ENCODE measurements around the gene PEX3. TPM values are rescaled to one million over a fixed set of nuclear protein-coding genes. Genes with fewer than 3 reads are reported as not detected.

Gene PEX3
- total and polyA plus RNA-seq, 10 of the 15 experiments (the other 5 are each of a cell fraction or from before 2014, with no cell fraction given) = 18.6 to 70.7 (median 38.6) TPM

GRCh38 chr6:143490244-143490643 is 39.6 kb downstream of the PEX3 start:
- DNase-seq (ENCODE audit: low read depth, low spot score) (no peak), FAIRE-seq (no peak), ATAC-seq (no peak)
- Histone ChIP-seq H3K79me2 (ENCODE audit: control insufficient read depth, insufficient read depth, low read length) (no peaks in the 10 kb centered on the region), H3K36me3 (ENCODE audit: control insufficient read depth in 2 of 2, insufficient read depth in 2 of 2, low read length in 1 of 2) (no peaks in the 10 kb centered on the region; a peak in 3 of 4 replicates), H3K27ac (ENCODE audit: control insufficient read depth, insufficient read depth) (no peak overlapping the region), H3K27me3 (replicated peaks in 1 of 2; ENCODE audit: control insufficient read depth in 2 of 2, insufficient read depth in 2 of 2, low read length in 1 of 2) (no peaks in the 10 kb centered on the region), H2AFZ (ENCODE audit: control insufficient read depth, low read depth, low read length) (no peak overlapping the region), H3K4me2 (ENCODE audit: control insufficient read depth, insufficient read depth) (no peak overlapping the region), H4K20me1 (ENCODE audit: control insufficient read depth, insufficient read depth) (no peaks in the 10 kb centered on the region), H3K9ac (ENCODE audit: control insufficient read depth, insufficient read depth, low read length) (no peak overlapping the region), H3K4me3 (no peak overlapping the region), H3K4me1 (ENCODE audit: control insufficient read depth, insufficient read depth, low read length) (no peaks in the 10 kb centered on the region), H3K9me3 (replicated peaks; ENCODE audit: control insufficient read depth, insufficient read depth, low read length) (no peaks in the 10 kb centered on the region)
- ChIA-PET RAD21 (ENCODE audit: unreplicated experiment) (no interaction called here), SMC1A (ENCODE audit: uncharacterized antibody, unreplicated experiment) (interaction anchor here (0.8 to 1.4 kb wide), 5 partner anchors 9 to 33 kb away, joined by 3 to 5 read pairs (median 3); no protein-coding TSS in a partner anchor), POLR2A (interaction anchor here (0.5 kb wide), 1 partner anchor 385 kb away, joined by 3 read pairs; no protein-coding TSS in a partner anchor), CTCF (interaction anchor here (0.6 kb wide), 1 partner anchor 1058 kb away, joined by 3 read pairs; no protein-coding TSS in a partner anchor)
- no TSS peak for BruUV-seq (replicated peaks)
- TF ChIP-seq MTA2 (IDR thresholded peaks at IDR 0.05; ENCODE audit: low read depth) = no peak
- TF ChIP-seq E2F4 (IDR thresholded peaks at IDR 0.05; ENCODE audit: low read depth, low read length) = no peak
- TF ChIP-seq ELK1 (IDR thresholded peaks at IDR 0.05; ENCODE audit: low read depth, low read length) = no peak
- TF ChIP-seq HCFC1 (IDR thresholded peaks at IDR 0.05; ENCODE audit: low read length) = no peak
- TF ChIP-seq ZSCAN29 (IDR thresholded peaks at IDR 0.05) = no peak
- no peak for TF ChIP-seq SIX5 (IDR thresholded peaks at IDR 0.05; ENCODE audit: low read depth, low read length, severe bottlenecking)
- no peak for TF ChIP-seq ZBED1 (IDR thresholded peaks at IDR 0.05; ENCODE audit: borderline replicate concordance)
- no peak for TF ChIP-seq IRF3 (IDR thresholded peaks at IDR 0.05)
- no peak for TF ChIP-seq ASH2L (IDR thresholded peaks at IDR 0.05; ENCODE audit: borderline replicate concordance, low read depth)
- no peak for TF ChIP-seq NFIC (IDR thresholded peaks at IDR 0.05; ENCODE audit: low read depth, low read length)
- no peak for TF ChIP-seq STAT3 (IDR thresholded peaks at IDR 0.05; ENCODE audit: low read depth, low read length)
- TF ChIP-seq NFYB (IDR thresholded peaks at IDR 0.05; ENCODE audit: insufficient read depth, low read depth, low read length) = no peak
- no peak for TF ChIP-seq PBX3 (IDR thresholded peaks at IDR 0.05; ENCODE audit: insufficient replicate concordance, low read depth, low read length)
- no peak for TF ChIP-seq BRCA1 (IDR thresholded peaks at IDR 0.05; ENCODE audit: low read depth, low read length)
- TF ChIP-seq JUND (IDR thresholded peaks at IDR 0.05; ENCODE audit: low read depth, low read length) = no peak
- no peak for TF ChIP-seq NFXL1 (IDR thresholded peaks at IDR 0.05; ENCODE audit: borderline replicate concordance)
- no peak for TF ChIP-seq SPI1 (IDR thresholded peaks at IDR 0.05; ENCODE audit: borderline replicate concordance, insufficient read depth, low read depth, low read length)
- in situ Hi-C loops (cut with MboI) (no loop called here), intact Hi-C loops (cut with micrococcal nuclease; ENCODE audit: unreplicated experiment) (no loop called here)
- WGBS (ENCODE audit: insufficient coverage, insufficient replicate concordance, low lambda C conversion rate, missing lambda C conversion rate) = 100% methylated on average over 1 of the region's 1 CpG
